GM23338 (cell line): ENCODE measurements around the gene OSER1. TPM values are rescaled to one million over a fixed set of nuclear protein-coding genes. Genes with fewer than 3 reads are reported as not detected.
A peak's percentile ranks its signal among the peaks of the same experiment; 100 is the strongest.

Experiments
- ATAC-seq: fragments of 200-7000 bp; cut with Tn5 transposase; 3 replicates; pipeline ENCODE4 v1.9.1; 2020
- DNase-seq: peaks from one replicate; pipeline ENCODE4 v3.0.0-alpha.2; 2015; ENCODE audit warnings: low spot score
- H2AFZ ChIP-seq: fragments of 200-600 bp; sonication (generic); 2 replicates; pipeline ENCODE4 v1.8.0; 2016; ENCODE audit warnings: antibody characterized with exemption, mild to moderate bottlenecking, moderate library complexity
- H3F3A ChIP-seq: fragments of 200-600 bp; sonication (generic); replicated peaks from 2 replicates; pipeline ENCODE4 v1.8.0; 2017; ENCODE audit warnings: antibody characterized with exemption, mixed run types, low read depth
- H3K27ac ChIP-seq: fragments of 200-600 bp; sonication (generic); 2 replicates; pipeline ENCODE4 v1.6.1; 2016; ENCODE audit warnings: low read depth
- H3K27me3 ChIP-seq: fragments of 200-600 bp; sonication (generic); 2 replicates; pipeline ENCODE4 v1.8.0; 2016; ENCODE audit warnings: mild to moderate bottlenecking, mixed run types, moderate library complexity; ENCODE audit not compliant: insufficient read depth
- H3K36me3 ChIP-seq: fragments of 200-600 bp; sonication (generic); 2 replicates; pipeline ENCODE4 v1.8.0; 2016; ENCODE audit warnings: mild to moderate bottlenecking; ENCODE audit not compliant: insufficient read depth
- H3K4me1 ChIP-seq: fragments of 200-600 bp; sonication (generic); 2 replicates; pipeline ENCODE4 v1.8.0; 2016; ENCODE audit warnings: mild to moderate bottlenecking, moderate library complexity; ENCODE audit not compliant: insufficient read depth
- H3K4me2 ChIP-seq: fragments of 200-600 bp; sonication (generic); 2 replicates; pipeline ENCODE4 v1.7.1; 2017; ENCODE audit warnings: mixed run types
- H3K4me3 ChIP-seq: fragments of 200-600 bp; sonication (generic); 2 replicates; pipeline ENCODE4 v1.6.1; 2016; ENCODE audit warnings: mixed run types
- H3K79me2 ChIP-seq: fragments of 200-600 bp; sonication (generic); replicated peaks from 2 replicates; pipeline ENCODE4 v1.8.0; 2017; ENCODE audit warnings: mild to moderate bottlenecking; ENCODE audit not compliant: insufficient read depth
- H3K9me2 ChIP-seq: fragments of 200-600 bp; sonication (generic); 2 replicates; pipeline ENCODE4 v1.8.0; 2017; ENCODE audit not compliant: insufficient read depth
- H4K20me1 ChIP-seq: fragments of 200-600 bp; sonication (generic); replicated peaks from 2 replicates; pipeline ENCODE4 v1.8.0; 2017; ENCODE audit warnings: mild to moderate bottlenecking; ENCODE audit not compliant: insufficient read depth
- H3K27ac Mint-ChIP-seq: 2 replicates; pipeline ENCODE4 v1.8.0; 2020; ENCODE audit warnings: inconsistent platforms, mild to moderate bottlenecking, moderate library complexity, mixed read lengths
- H3K27me3 Mint-ChIP-seq: 3 replicates; pipeline ENCODE4 v1.8.0; 2022; ENCODE audit warnings: low read depth, mild to moderate bottlenecking, moderate library complexity, mixed read lengths, inconsistent platforms; ENCODE audit not compliant: insufficient read depth, poor library complexity
- H3K36me3 Mint-ChIP-seq: 3 replicates; pipeline ENCODE4 v1.8.0; 2021; ENCODE audit warnings: low read depth, mild to moderate bottlenecking, inconsistent platforms, moderate library complexity, mixed read lengths
- H3K4me1 Mint-ChIP-seq: 3 replicates; pipeline ENCODE4 v1.8.0; 2020; ENCODE audit warnings: mild to moderate bottlenecking, inconsistent platforms, mixed read lengths
- H3K4me3 Mint-ChIP-seq: 3 replicates; pipeline ENCODE4 v1.8.0; 2021; ENCODE audit warnings: moderate library complexity, mild to moderate bottlenecking, inconsistent platforms, mixed read lengths
- H3K9me3 Mint-ChIP-seq: 3 replicates; pipeline ENCODE4 v1.8.0; 2020; ENCODE audit warnings: moderate library complexity, mild to moderate bottlenecking, inconsistent platforms, mixed read lengths
- CREB1 ChIP-seq: fragments of 250-450 bp; sonication (Bioruptor Pico); IDR thresholded peaks from 2 replicates; pipeline ENCODE4 v1.5.0; 2020; ENCODE audit warnings: low read depth, mild to moderate bottlenecking, moderate library complexity
- CTCF ChIP-seq, 2 experiments: fragments of 200-600 bp in 1 of 2; sonication (generic) in 1 of 2; conservative IDR thresholded peaks; 2 replicates each; pipeline versions ENCODE4 v1.5.1 to v1.6.1; 2016 to 2017; ENCODE audit warnings: antibody characterized with exemption in 2 of 2, low read depth in 2 of 2, mild to moderate bottlenecking in 2 of 2, moderate library complexity in 1 of 2
- JUNB ChIP-seq: IDR thresholded peaks from one replicate; pipeline ENCODE4 v1.6.1; 2016; ENCODE audit warnings: antibody characterized with exemption; ENCODE audit not compliant: unreplicated experiment
- POLR2AphosphoS5 ChIP-seq: IDR thresholded peaks from 2 replicates; pipeline ENCODE4 v1.6.1; 2016; ENCODE audit warnings: antibody characterized with exemption, low read depth
- STAT1 ChIP-seq: IDR thresholded peaks from one replicate; pipeline ENCODE4 v1.6.1; 2016; ENCODE audit warnings: antibody characterized with exemption; ENCODE audit not compliant: unreplicated experiment
- ZNF331 ChIP-seq: fragments of 250-450 bp; sonication (Bioruptor Pico); IDR thresholded peaks from 2 replicates; pipeline ENCODE4 v1.5.0; 2020; ENCODE audit warnings: low read depth, mild to moderate bottlenecking, moderate library complexity
- ZNF462 ChIP-seq: fragments of 250-450 bp; sonication (Bioruptor Pico); IDR thresholded peaks from 2 replicates; pipeline ENCODE4 v1.5.0; 2020; ENCODE audit warnings: mild to moderate bottlenecking, moderate library complexity
- polyA plus RNA-seq: library from polyadenylated mRNA; unstranded; fragments of >200 nt; fragmentation: Nextera tagmentation; extraction: Ambion mirVana; gene quantifications from 2 replicates; pipeline ENCODE4 v1.2.1, GENCODE V29; 2016
- total RNA-seq: library from RNA; depleted of rRNA; stranded (reverse); fragments of >200 nt; shearing (Covaris generic); gene quantifications from 2 replicates; pipeline ENCODE4 v1.2.3, GENCODE V29; 2014
- TF ChIP-seq, protein P1 (sequence below): IDR thresholded peaks from one replicate; pipeline ENCODE4 v1.6.1; 2018; ENCODE audit warnings: antibody characterized with exemption; ENCODE audit not compliant: unreplicated experiment

Gene OSER1
- total and polyA plus RNA-seq, 2 experiments from 2014 or later = 25.2 to 31.1 TPM

GRCh38 chr20:44247586-44248409 lies 37.2 kb upstream of the OSER1 start:
- H3K4me3 ChIP-seq = peak overlapping the region; percentile 94
- peaks cover 6% of the 10 kb centered on the region; the same call in 2 of the 3 replicates for H3K4me1 Mint-ChIP-seq
- no peaks in the 10 kb centered on the region for H3K36me3 Mint-ChIP-seq
- DNase-seq (peak; percentile 93), ATAC-seq (peak; percentile 91)
- H3K27me3 Mint-ChIP-seq = peaks cover 7% of the 10 kb centered on the region
- peak overlapping the region; percentile 97 for H3K4me2 ChIP-seq
- no peak overlapping the region for H3K27ac Mint-ChIP-seq
- H3K79me2 ChIP-seq = no peaks in the 10 kb centered on the region
- peak overlapping the region; percentile 99 for H2AFZ ChIP-seq
- H4K20me1 ChIP-seq = peaks cover 5% of the 10 kb centered on the region
- TF ChIP-seq CTCF (conservative IDR thresholded peaks at IDR 0.05; ENCODE audit: low read depth in 2 of 2) (peak; percentile 76 to 85), CREB1 (CRISPR knock-in tag) (0 out of 2 replicates have a peak, but pooled peaks have one; percentile 17), ZNF331 (CRISPR knock-in tag) (no peak), POLR2AphosphoS5 (no peak), ZNF462 (CRISPR knock-in tag) (0 out of 2 replicates have a peak, but pooled peaks have one; percentile 46), JUNB (no peak), STAT1 (no peak)
- TF ChIP-seq, protein P1, sequence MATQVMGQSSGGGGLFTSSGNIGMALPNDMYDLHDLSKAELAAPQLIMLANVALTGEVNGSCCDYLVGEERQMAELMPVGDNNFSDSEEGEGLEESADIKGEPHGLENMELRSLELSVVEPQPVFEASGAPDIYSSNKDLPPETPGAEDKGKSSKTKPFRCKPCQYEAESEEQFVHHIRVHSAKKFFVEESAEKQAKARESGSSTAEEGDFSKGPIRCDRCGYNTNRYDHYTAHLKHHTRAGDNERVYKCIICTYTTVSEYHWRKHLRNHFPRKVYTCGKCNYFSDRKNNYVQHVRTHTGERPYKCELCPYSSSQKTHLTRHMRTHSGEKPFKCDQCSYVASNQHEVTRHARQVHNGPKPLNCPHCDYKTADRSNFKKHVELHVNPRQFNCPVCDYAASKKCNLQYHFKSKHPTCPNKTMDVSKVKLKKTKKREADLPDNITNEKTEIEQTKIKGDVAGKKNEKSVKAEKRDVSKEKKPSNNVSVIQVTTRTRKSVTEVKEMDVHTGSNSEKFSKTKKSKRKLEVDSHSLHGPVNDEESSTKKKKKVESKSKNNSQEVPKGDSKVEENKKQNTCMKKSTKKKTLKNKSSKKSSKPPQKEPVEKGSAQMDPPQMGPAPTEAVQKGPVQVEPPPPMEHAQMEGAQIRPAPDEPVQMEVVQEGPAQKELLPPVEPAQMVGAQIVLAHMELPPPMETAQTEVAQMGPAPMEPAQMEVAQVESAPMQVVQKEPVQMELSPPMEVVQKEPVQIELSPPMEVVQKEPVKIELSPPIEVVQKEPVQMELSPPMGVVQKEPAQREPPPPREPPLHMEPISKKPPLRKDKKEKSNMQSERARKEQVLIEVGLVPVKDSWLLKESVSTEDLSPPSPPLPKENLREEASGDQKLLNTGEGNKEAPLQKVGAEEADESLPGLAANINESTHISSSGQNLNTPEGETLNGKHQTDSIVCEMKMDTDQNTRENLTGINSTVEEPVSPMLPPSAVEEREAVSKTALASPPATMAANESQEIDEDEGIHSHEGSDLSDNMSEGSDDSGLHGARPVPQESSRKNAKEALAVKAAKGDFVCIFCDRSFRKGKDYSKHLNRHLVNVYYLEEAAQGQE = peak; percentile 94
- H3K4me3 Mint-ChIP-seq = peak overlapping the region; percentile 83
- no peaks in the 10 kb centered on the region for H3K36me3 ChIP-seq
- no peak overlapping the region for H3K27ac ChIP-seq
- no peaks in the 10 kb centered on the region for H3F3A ChIP-seq
- no peaks in the 10 kb centered on the region for H3K9me3 Mint-ChIP-seq
- no peaks in the 10 kb centered on the region for H3K9me2 ChIP-seq
- H3K27me3 ChIP-seq = peaks cover 12% of the 10 kb centered on the region; the same call in 1 of the 2 replicates
- peaks cover 5% of the 10 kb centered on the region for H3K4me1 ChIP-seq
